ENCODE measurements around the gene LGALS9.
"Not testable (repeated sequence)": the region's sequence is repeated elsewhere in the genome, so short reads cannot be mapped to it uniquely, and the experiment has no call there.

Gene LGALS9

GRCh38 chr17:27631897-27632725 is 1.1 kb downstream of the LGALS9 start:
- DNase-seq: no peak

GRCh38 chr17:27632766-27633165 is 1.8 kb downstream of the LGALS9 start:
- peak; percentile 34 for DNase-seq

- DNase-seq: no peak
Observed at GRCh38 chr17:27633312-27634025, 2.5 kb downstream of the LGALS9 start.

- DNase-seq: no peak
Observed at GRCh38 chr17:27634026-27634335, 3.0 kb downstream of the LGALS9 start.

- no peak for DNase-seq
Observed at GRCh38 chr17:27634776-27635175, 3.8 kb downstream of the LGALS9 start.

GRCh38 chr17:27635275-27635823 is 4.4 kb downstream of the LGALS9 start:
- DNase-seq: no peak

GRCh38 chr17:27636005-27636520 is 5.1 kb downstream of the LGALS9 start:
- DNase-seq: not testable (repeated sequence)

GRCh38 chr17:27637818-27638217 is 6.8 kb downstream of the LGALS9 start:
- DNase-seq: not testable (repeated sequence)

- not testable (repeated sequence) for DNase-seq
Observed at GRCh38 chr17:27638415-27638914, 7.5 kb downstream of the LGALS9 start.

- no peak for DNase-seq
Observed at GRCh38 chr17:27640790-27641189, 9.8 kb downstream of the LGALS9 start.

- no peak for DNase-seq
Observed at GRCh38 chr17:27644586-27644985, 13.6 kb downstream of the LGALS9 start.

- DNase-seq: not testable (repeated sequence)
Observed at GRCh38 chr17:27645621-27646020, 14.6 kb downstream of the LGALS9 start.

- DNase-seq: no peak
Observed at GRCh38 chr17:27646232-27646631, 15.2 kb downstream of the LGALS9 start.

GRCh38 chr17:27647765-27648164 is 16.8 kb downstream of the LGALS9 start:
- no peak for DNase-seq

GRCh38 chr17:27649111-27649571 is 18.2 kb downstream of the LGALS9 start:
- DNase-seq: not testable (repeated sequence)

GRCh38 chr17:27649929-27650328 is 18.9 kb downstream of the LGALS9 start:
- DNase-seq: no peak

GRCh38 chr17:27650836-27651235 is 19.8 kb downstream of the LGALS9 start:
- DNase-seq: no peak

GRCh38 chr17:27651411-27652345 is 20.7 kb downstream of the LGALS9 start:
- DNase-seq: peak; percentile 13

GRCh38 chr17:27653449-27653971 is 22.5 kb downstream of the LGALS9 start:
- not testable (repeated sequence) for DNase-seq

GRCh38 chr17:27654136-27654535 is 23.1 kb downstream of the LGALS9 start:
- no peak for DNase-seq

GRCh38 chr17:27654654-27655524 is 23.9 kb downstream of the LGALS9 start:
- DNase-seq: peak; percentile 41

Data from fibroblast of skin of abdomen (primary cell).